Fibroblast of lung (primary cell): Measurements from ENCODE around the gene TRIM38.

Experiments
- CTCF ChIP-seq, 2 donors: IDR thresholded peaks in 1 of 2; conservative IDR thresholded peaks in 1 of 2; 1 replicate in 1 of 2; 2 replicates in 1 of 2; pipeline ENCODE4 v1.5.1; 2011 to 2012; ENCODE audit warnings: low read length in 2 of 2, control low read depth in 1 of 2, inconsistent platforms in 1 of 2, low read depth in 1 of 2, mild to moderate bottlenecking in 1 of 2
- EZH2 ChIP-seq: IDR thresholded peaks from 2 replicates; pipeline ENCODE4 v1.5.1; 2012; ENCODE audit warnings: low read length, control low read depth, mild to moderate bottlenecking; ENCODE audit errors: missing control alignments

DNA sequence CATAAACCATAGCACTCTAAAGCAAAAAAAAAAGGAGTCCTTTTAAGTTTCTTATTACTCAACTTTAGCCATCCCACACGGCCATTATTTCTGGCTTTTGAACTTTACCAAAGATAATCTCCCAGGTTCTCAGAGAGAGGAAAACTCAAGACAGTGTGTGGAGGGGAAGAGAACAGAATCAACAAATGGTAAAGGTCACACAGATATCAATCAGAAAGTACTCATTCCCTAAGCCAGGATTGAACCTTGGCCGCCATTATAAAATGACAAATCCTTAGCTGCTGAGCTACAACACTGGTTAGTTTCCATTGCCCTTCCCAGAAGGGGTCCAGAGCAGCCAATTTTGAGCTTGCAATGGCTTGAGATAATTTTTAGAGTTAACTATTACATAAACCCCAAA is 10.1 kb upstream of the TRIM38 start:
- no peak for TF ChIP-seq CTCF (conservative IDR thresholded peaks at IDR 0.05 in 1 of 2, IDR thresholded peaks at IDR 0.05 in 1 of 2; ENCODE audit: low read depth in 1 of 2, low read length in 2 of 2)
- no peak for TF ChIP-seq EZH2
